ENCODE data around the gene FCHSD2. TPM values are rescaled to one million over a fixed set of nuclear protein-coding genes. Genes with fewer than 3 reads are reported as not detected.

The FCHSD2 gene
- total RNA-seq, 1 donor from 2014 or later = 32.8 TPM

Other genes with a start within 250 kb of the FCHSD2 start
- 1.4 and 2.3 TPM in 2 replicates for gene P2RY2, start 76.0 kb upstream of the FCHSD2 start, total RNA-seq
- gene P2RY6, start 130.0 kb upstream of the FCHSD2 start, total RNA-seq = 1.1 TPM in 1 of 2 replicates, not detected in the other
- gene ARHGEF17, start 166.0 kb upstream of the FCHSD2 start, total RNA-seq = 63.2 and 98.5 TPM in 2 replicates
- gene RELT, start 234.1 kb upstream of the FCHSD2 start, total RNA-seq = 12.4 and 18.5 TPM in 2 replicates